ENCODE results near the gene HIF3A.

DNA sequence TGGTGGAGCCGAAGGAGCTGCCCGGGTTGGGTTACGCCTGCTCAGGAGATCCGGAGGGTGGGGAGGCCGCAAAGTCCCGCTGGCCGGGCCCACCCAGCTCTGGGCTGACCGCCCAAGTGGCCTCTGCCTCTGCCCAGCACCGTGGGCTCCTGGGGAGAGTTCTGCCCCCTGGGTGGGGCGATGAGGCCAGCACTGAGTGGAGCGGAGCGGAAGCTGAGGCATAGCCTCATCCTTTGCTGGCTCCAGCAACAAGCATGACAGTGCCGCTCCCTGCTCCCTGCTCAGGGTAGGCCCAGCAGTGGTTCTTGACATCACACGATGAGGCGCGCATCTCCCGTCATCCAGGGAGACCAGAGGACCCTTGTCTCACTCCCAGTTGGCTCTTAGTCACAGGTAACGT is 94.0 kb downstream of the HIF3A start:
- TF ChIP-seq EZH2 (IDR thresholded peaks at IDR 0.05) (no peak), EZH2phosphoT487 (IDR thresholded peaks at IDR 0.05) (no peak)
- TF ChIP-seq, protein P1, sequence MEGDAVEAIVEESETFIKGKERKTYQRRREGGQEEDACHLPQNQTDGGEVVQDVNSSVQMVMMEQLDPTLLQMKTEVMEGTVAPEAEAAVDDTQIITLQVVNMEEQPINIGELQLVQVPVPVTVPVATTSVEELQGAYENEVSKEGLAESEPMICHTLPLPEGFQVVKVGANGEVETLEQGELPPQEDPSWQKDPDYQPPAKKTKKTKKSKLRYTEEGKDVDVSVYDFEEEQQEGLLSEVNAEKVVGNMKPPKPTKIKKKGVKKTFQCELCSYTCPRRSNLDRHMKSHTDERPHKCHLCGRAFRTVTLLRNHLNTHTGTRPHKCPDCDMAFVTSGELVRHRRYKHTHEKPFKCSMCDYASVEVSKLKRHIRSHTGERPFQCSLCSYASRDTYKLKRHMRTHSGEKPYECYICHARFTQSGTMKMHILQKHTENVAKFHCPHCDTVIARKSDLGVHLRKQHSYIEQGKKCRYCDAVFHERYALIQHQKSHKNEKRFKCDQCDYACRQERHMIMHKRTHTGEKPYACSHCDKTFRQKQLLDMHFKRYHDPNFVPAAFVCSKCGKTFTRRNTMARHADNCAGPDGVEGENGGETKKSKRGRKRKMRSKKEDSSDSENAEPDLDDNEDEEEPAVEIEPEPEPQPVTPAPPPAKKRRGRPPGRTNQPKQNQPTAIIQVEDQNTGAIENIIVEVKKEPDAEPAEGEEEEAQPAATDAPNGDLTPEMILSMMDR (IDR thresholded peaks at IDR 0.05), result no peak

Data from neural progenitor cell (in vitro differentiated cells).